DND-41 (cell line): Measurements from ENCODE around the gene GMPR.

ENCODE experiments used
- EZH2 ChIP-seq: IDR thresholded peaks from 3 replicates; pipeline ENCODE4 v1.6.1; 2012; ENCODE audit warnings: borderline replicate concordance, low read depth, mild to moderate bottlenecking, moderate library complexity, low read length, inconsistent platforms; ENCODE audit not compliant: severe bottlenecking
- TF ChIP-seq, protein P1 (sequence below): IDR thresholded peaks from 2 replicates; pipeline ENCODE4 v1.5.1; 2012; ENCODE audit warnings: borderline replicate concordance, low read length, moderate library complexity, mild to moderate bottlenecking; ENCODE audit not compliant: poor library complexity, severe bottlenecking; ENCODE audit errors: extremely low read depth

DNA sequence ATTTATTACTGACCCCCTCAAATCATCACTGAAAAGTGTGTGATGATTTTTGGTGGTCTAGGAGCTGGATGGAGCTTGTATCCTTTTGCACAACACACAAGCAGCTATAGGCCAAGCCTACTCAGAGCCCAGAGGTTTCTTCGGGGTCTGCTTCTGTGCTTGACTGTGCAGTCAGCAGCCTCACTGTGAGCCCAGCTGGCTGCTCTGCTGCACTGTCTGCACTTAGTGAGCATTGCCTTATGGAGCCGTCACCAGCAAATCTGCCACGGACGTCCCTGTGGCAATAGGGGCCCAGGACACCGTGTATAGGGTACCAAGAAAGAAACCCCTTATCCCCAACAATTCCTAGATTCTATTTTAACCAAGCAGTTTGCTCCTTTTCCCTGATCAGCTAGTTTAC lies 38.6 kb upstream of the GMPR start:
- TF ChIP-seq, protein P1, sequence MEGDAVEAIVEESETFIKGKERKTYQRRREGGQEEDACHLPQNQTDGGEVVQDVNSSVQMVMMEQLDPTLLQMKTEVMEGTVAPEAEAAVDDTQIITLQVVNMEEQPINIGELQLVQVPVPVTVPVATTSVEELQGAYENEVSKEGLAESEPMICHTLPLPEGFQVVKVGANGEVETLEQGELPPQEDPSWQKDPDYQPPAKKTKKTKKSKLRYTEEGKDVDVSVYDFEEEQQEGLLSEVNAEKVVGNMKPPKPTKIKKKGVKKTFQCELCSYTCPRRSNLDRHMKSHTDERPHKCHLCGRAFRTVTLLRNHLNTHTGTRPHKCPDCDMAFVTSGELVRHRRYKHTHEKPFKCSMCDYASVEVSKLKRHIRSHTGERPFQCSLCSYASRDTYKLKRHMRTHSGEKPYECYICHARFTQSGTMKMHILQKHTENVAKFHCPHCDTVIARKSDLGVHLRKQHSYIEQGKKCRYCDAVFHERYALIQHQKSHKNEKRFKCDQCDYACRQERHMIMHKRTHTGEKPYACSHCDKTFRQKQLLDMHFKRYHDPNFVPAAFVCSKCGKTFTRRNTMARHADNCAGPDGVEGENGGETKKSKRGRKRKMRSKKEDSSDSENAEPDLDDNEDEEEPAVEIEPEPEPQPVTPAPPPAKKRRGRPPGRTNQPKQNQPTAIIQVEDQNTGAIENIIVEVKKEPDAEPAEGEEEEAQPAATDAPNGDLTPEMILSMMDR, result no peak
- TF ChIP-seq EZH2, result no peak
